ENCODE results near the gene TECR. TPM values are rescaled to one million over a fixed set of nuclear protein-coding genes. Genes with fewer than 3 reads are reported as not detected.
"Not testable (repeated sequence)": the region's sequence is repeated elsewhere in the genome, so short reads cannot be mapped to it uniquely, and the experiment has no call there.

Gene TECR
- polyA plus RNA-seq (2013, experiment 1 of 2; ENCODE audit: insufficient read length), result 92.3 TPM
- polyA plus RNA-seq (2013, experiment 2 of 2; ENCODE audit: insufficient read length), result 57.7 TPM

- peak; percentile 100 for DNase-seq
Measured at GRCh38 chr19:14529254-14530004, at the start of gene TECR. Gene TECR, plus strand, starts transcription at chr19:14529594. Its CDS starts 103 bp downstream, at chr19:14529697.

GRCh38 chr19:14479975-14480699 lies 49.3 kb upstream of the TECR start:
- peak; percentile 30 for DNase-seq

GRCh38 chr19:14480700-14481079 lies 48.7 kb upstream of the TECR start:
- peak; percentile 70 for DNase-seq

- DNase-seq, result no peak
Measured at GRCh38 chr19:14482172-14482941, 47.0 kb upstream of the TECR start.

- DNase-seq, result no peak
Measured at GRCh38 chr19:14487370-14488125, 41.8 kb upstream of the TECR start.

- DNase-seq, result no peak
Measured at GRCh38 chr19:14492756-14493337, 36.5 kb upstream of the TECR start.

GRCh38 chr19:14494411-14494810 lies 35.0 kb upstream of the TECR start:
- no peak for DNase-seq

- DNase-seq, result no peak
Measured at GRCh38 chr19:14494910-14495671, 34.3 kb upstream of the TECR start.

GRCh38 chr19:14495672-14496028 lies 33.7 kb upstream of the TECR start:
- no peak for DNase-seq

- peak; percentile 99 for DNase-seq
Measured at GRCh38 chr19:14496029-14496833, 33.2 kb upstream of the TECR start, which contains the start of gene GIPC1. Gene GIPC1, minus strand, starts transcription at chr19:14496127. Its CDS starts 13,151 bp downstream, at chr19:14482976.

- no peak for DNase-seq
Measured at GRCh38 chr19:14496834-14497227, 32.6 kb upstream of the TECR start.

- no peak for DNase-seq
Measured at GRCh38 chr19:14497228-14497921, 32.0 kb upstream of the TECR start.

GRCh38 chr19:14502334-14503092 lies 26.9 kb upstream of the TECR start:
- DNase-seq, result no peak

- DNase-seq, result no peak
Measured at GRCh38 chr19:14503285-14503684, 26.1 kb upstream of the TECR start.

- DNase-seq, result not testable (repeated sequence)
Measured at GRCh38 chr19:14504575-14504974, 24.8 kb upstream of the TECR start.

GRCh38 chr19:14505488-14506239 lies 23.7 kb upstream of the TECR start:
- DNase-seq, result peak; percentile 98

- DNase-seq, result peak; percentile 91
Measured at GRCh38 chr19:14507704-14508542, 21.5 kb upstream of the TECR start.
